ENCODE measurements around the gene CRTC2. TPM values are rescaled to one million over a fixed set of nuclear protein-coding genes. Genes with fewer than 3 reads are reported as not detected.

The CRTC2 gene
- total and polyA plus RNA-seq, 12 donors = 14.6 to 50.5 (median 18.6) TPM

DNA sequence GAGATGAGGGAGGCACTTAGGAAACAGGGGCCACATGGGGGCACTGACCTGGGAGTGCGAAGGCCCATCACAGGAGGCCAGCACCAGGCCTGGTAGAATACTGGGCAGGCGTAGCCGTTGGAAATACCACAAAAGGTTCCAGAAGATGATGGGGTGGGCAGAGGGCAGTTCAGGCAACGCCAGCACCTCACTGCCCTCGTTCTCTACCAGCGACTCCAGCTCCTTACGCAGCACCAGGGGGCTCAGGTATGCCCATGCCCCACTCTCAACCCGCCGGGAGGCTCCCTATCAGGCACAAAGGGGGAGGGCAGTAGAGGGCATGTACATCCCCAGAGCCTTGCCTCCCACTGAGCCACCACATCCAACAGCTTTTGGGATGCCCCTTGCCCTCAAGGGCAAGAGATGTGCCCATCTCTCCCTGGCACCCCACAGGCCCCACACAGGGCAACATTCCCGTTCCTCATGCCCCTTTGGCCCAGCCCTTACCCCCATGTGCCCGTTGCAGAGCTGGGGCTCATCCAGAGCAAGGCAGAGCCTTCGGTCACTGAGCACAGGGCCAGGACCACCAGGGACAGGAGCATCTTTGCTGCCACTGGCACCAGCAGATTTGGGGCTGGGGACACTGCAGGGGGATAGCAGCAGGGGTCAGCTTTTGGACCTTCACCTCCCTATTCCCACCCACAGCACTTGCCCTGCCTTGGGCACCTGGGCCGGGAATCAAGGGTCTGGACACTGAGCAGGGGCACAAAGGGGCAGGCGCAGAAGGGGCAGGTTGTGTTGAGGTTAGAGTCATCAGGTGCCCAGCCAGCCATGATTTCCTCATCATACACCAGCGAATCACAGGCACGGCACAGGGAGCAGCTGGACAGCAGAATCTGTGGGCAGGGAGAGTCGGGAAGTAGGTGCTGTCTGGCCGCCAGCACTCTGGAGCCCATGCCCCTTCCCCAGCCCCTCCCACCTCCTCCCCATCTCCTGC, 26.0 kb downstream of the CRTC2 start:
- peaks cover 0 to 15% (median 5%) of the 10 kb centered on the region in 9 donors for H3K4me1 ChIP-seq
- H3K36me3 ChIP-seq = peaks cover 0 to 86% (median 62%) of the 10 kb centered on the region in 9 donors
- no peaks in the 10 kb centered on the region for H3K9me3 ChIP-seq
- ATAC-seq (no peak), DNase-seq (no peak)
- intact Hi-C loops (cut with DNase I) = loop anchor here in 1 of 10 donors (10.0 kb wide), 1 partner anchor 118 kb away; no protein-coding TSS in a partner anchor
- 90 to 95% methylated on average over 18 of the region's 18 CpGs for WGBS, 2 donors
- H3K27ac ChIP-seq = no peak overlapping the region
- TF ChIP-seq, protein P1, sequence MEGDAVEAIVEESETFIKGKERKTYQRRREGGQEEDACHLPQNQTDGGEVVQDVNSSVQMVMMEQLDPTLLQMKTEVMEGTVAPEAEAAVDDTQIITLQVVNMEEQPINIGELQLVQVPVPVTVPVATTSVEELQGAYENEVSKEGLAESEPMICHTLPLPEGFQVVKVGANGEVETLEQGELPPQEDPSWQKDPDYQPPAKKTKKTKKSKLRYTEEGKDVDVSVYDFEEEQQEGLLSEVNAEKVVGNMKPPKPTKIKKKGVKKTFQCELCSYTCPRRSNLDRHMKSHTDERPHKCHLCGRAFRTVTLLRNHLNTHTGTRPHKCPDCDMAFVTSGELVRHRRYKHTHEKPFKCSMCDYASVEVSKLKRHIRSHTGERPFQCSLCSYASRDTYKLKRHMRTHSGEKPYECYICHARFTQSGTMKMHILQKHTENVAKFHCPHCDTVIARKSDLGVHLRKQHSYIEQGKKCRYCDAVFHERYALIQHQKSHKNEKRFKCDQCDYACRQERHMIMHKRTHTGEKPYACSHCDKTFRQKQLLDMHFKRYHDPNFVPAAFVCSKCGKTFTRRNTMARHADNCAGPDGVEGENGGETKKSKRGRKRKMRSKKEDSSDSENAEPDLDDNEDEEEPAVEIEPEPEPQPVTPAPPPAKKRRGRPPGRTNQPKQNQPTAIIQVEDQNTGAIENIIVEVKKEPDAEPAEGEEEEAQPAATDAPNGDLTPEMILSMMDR (IDR thresholded peaks at IDR 0.05) = no peak
- H3K27me3 ChIP-seq = no peaks in the 10 kb centered on the region
- H3K4me3 ChIP-seq = no peak overlapping the region

- intact Hi-C loops (cut with DNase I) = loop anchor here in 1 of 10 donors (10.0 kb wide), 1 partner anchor 115 kb away; no protein-coding TSS in a partner anchor
- WGBS, 2 donors = 83 to 86% methylated on average over 14 of the region's 14 CpGs
- Histone ChIP-seq H3K27me3 (no peaks in the 10 kb centered on the region), H3K4me3 (no peak overlapping the region), H3K9me3 (no peaks in the 10 kb centered on the region), H3K36me3 (peaks cover 0 to 64% (median 40%) of the 10 kb centered on the region in 9 donors), H3K27ac (no peak overlapping the region), H3K4me1 (peaks cover 0 to 15% (median 5%) of the 10 kb centered on the region in 9 donors)
- no peak for DNase-seq
- peak in 1 of 8 donors; percentile 3 for ATAC-seq
- TF ChIP-seq, protein P1 (IDR thresholded peaks at IDR 0.05) = no peak
Observed at GRCh38 chr1:153929981-153930948, 28.1 kb downstream of the CRTC2 start.

GRCh38 chr1:153929426-153929825, 29.0 kb downstream of the CRTC2 start:
- Histone ChIP-seq H3K9me3 (no peaks in the 10 kb centered on the region), H3K27me3 (no peaks in the 10 kb centered on the region), H3K4me1 (peaks cover 0 to 15% (median 5%) of the 10 kb centered on the region in 9 donors), H3K36me3 (peaks cover 0 to 56% (median 34%) of the 10 kb centered on the region in 9 donors), H3K4me3 (no peak overlapping the region), H3K27ac (peak overlapping the region in 4 of 10 donors; percentile 22 to 71 (median 34))
- intact Hi-C loops (cut with DNase I) = no loop called here
- TF ChIP-seq, protein P1 (IDR thresholded peaks at IDR 0.05) = no peak
- ATAC-seq (no peak), DNase-seq (no peak)
- WGBS, 2 donors = 90 to 92% methylated on average over 5 of the region's 5 CpGs
